Esophagus muscularis mucosa (tissue), 4 donors: ENCODE measurements around the gene KBTBD2. TPM values are rescaled to one million over a fixed set of nuclear protein-coding genes. Genes with fewer than 3 reads are reported as not detected.
"Not testable (repeated sequence)": the region's sequence is repeated elsewhere in the genome, so short reads cannot be mapped to it uniquely, and the experiment has no call there.

Experiments
- DNase-seq: peaks from one replicate; pipeline ENCODE4 v3.0.0-alpha.2; 2017; ENCODE audit errors: extremely low spot score
- H3K27ac ChIP-seq, 4 donors: fragments of 200-600 bp; sonication (generic); replicated peaks in 1 of 4; 1 replicate in 3 of 4; 2 replicates in 1 of 4; pipeline ENCODE4 v1.5.1; 2016 to 2019; ENCODE audit warnings: mild to moderate bottlenecking in 1 of 4
- H3K27me3 ChIP-seq, 4 donors: fragments of 200-600 bp; sonication (generic); one replicate each; pipeline versions ENCODE4 v1.5.1 to v1.6.0; 2016 to 2019
- H3K36me3 ChIP-seq, 4 donors: fragments of 200-600 bp; sonication (generic); one replicate each; pipeline ENCODE4 v1.5.1; 2016 to 2019
- H3K4me1 ChIP-seq, 4 donors: fragments of 200-600 bp; sonication (generic); one replicate each; pipeline ENCODE4 v1.5.1; 2016 to 2019
- H3K4me3 ChIP-seq, 4 donors: fragments of 200-600 bp; sonication (generic); 1 replicate in 2 of 4; 2 replicates in 2 of 4; pipeline ENCODE4 v1.5.1; 2016 to 2019; ENCODE audit warnings: mild to moderate bottlenecking in 4 of 4, moderate library complexity in 1 of 4
- H3K9me3 ChIP-seq, 4 donors: fragments of 200-600 bp; sonication (generic); 1 replicate in 3 of 4; 2 replicates in 1 of 4; pipeline ENCODE4 v1.5.1; 2016 to 2019
- EP300 ChIP-seq: sonication (generic); formaldehyde crosslinking; IDR thresholded peaks from one replicate; pipeline ENCODE4 v1.6.1; 2017; ENCODE audit warnings: antibody characterized with exemption
- POLR2A ChIP-seq: fragments of 450-650 bp; IDR thresholded peaks from one replicate; pipeline ENCODE4 v1.6.1; 2017; ENCODE audit warnings: antibody characterized with exemption, moderate library complexity, mild to moderate bottlenecking, low read depth
- POLR2AphosphoS5 ChIP-seq, 2 donors: sonication (generic); formaldehyde crosslinking; IDR thresholded peaks; one replicate each; pipeline ENCODE4 v1.6.1; 2017; ENCODE audit warnings: antibody characterized with exemption in 2 of 2
- WGBS: methylation state at CpG from one replicate; pipeline ENCODE4 v1.1.5; 2018; 5-methylcytosine and 5-hydroxymethylcytosine counted together
- intact Hi-C: fragments of 100-400 bp; cut with DNase I; formaldehyde crosslinking; loops from one replicate; pipeline ENCODE4 v1.15.1; 2023
- total RNA-seq, 4 donors: library from RNA; depleted of rRNA; stranded (reverse); fragments of >200 nt; gene quantifications; one replicate each; pipeline versions ENCODE4 v1.1.0 to v1.2.1, GENCODE V29; 2016
- TF ChIP-seq, protein P1 (sequence below), 3 experiments: fragments of 200-600 bp in 2 of 3; fragments of 450-650 bp in 1 of 3; sonication (generic) in 2 of 3; IDR thresholded peaks; one replicate each; pipeline ENCODE4 v1.5.1; 2017 to 2019; ENCODE audit warnings: antibody characterized with exemption in 3 of 3, mild to moderate bottlenecking in 2 of 3, moderate library complexity in 1 of 3

The KBTBD2 gene
- total RNA-seq, 4 donors from 2014 or later: 28.3 to 51.2 (median 38.7) TPM

DNA sequence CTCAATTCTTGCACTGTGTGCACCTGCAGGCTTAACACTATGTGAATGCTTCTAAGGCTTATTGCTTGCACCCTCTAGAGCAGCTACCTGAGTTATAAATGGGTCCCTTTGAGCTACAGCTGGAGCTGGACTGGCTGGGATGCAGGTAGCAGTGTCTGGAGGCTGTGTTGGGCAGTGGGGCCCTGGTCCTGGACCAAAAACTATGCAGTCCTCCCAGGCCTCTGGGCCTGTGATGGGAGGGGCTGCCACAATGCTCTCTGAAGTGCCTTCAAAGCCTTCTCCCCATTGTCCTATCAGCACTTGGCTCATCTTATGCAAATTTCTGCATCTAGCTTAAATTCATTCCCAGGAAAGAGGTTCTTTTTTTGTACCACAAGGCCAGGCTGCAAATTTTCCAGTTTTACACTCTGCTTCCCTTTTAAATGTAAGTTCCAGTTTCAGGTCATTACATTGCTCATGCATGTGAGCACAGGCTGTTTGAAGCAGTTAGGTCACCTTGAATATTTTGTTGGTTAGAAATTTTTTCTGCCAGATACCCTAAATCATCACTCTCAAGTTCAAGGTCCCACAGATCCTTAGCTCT is 26.0 kb downstream of the KBTBD2 start:
- no peak for TF ChIP-seq POLR2AphosphoS5 (IDR thresholded peaks at IDR 0.05)
- TF ChIP-seq, protein P1, sequence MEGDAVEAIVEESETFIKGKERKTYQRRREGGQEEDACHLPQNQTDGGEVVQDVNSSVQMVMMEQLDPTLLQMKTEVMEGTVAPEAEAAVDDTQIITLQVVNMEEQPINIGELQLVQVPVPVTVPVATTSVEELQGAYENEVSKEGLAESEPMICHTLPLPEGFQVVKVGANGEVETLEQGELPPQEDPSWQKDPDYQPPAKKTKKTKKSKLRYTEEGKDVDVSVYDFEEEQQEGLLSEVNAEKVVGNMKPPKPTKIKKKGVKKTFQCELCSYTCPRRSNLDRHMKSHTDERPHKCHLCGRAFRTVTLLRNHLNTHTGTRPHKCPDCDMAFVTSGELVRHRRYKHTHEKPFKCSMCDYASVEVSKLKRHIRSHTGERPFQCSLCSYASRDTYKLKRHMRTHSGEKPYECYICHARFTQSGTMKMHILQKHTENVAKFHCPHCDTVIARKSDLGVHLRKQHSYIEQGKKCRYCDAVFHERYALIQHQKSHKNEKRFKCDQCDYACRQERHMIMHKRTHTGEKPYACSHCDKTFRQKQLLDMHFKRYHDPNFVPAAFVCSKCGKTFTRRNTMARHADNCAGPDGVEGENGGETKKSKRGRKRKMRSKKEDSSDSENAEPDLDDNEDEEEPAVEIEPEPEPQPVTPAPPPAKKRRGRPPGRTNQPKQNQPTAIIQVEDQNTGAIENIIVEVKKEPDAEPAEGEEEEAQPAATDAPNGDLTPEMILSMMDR (IDR thresholded peaks at IDR 0.05): no peak
- no peak for TF ChIP-seq EP300
- no peak for TF ChIP-seq POLR2A
- Histone ChIP-seq H3K27me3 (no peaks in the 10 kb centered on the region), H3K27ac (no peak overlapping the region), H3K4me3 (no peak overlapping the region), H3K9me3 (no peaks in the 10 kb centered on the region), H3K4me1 (peaks cover 0 to 12% (median 0%) of the 10 kb centered on the region in 4 donors), H3K36me3 (peaks cover 11 to 38% (median 27%) of the 10 kb centered on the region in 4 donors)
- DNase-seq: no peak
- intact Hi-C loops: no loop called here

DNA sequence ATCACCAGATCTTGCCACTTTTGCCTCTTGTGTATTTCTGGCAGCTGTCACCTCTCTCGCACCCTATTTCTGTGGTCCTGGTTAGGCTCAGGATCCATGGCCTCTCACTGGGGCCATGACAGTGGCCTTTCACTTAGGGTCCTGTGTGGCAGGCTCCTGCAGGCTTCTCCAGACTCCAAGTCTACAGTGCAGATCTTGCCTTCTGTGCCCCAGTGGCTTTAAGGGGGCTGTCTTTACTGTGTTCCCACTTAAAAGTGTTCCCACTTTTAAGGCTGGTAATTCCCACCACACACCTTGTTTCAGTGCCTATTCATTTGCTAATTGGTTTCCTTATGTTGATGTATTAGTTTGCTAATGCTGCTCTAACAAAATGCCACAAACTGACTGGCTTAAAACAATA is 27.7 kb downstream of the KBTBD2 start:
- H3K27ac ChIP-seq, intact Hi-C loops, DNase-seq, H3K4me3 ChIP-seq, H3K27me3 ChIP-seq, H3K9me3 ChIP-seq: not testable (repeated sequence)
- WGBS: 93% methylated on average over 1 of the region's 1 CpG
- H3K4me1 ChIP-seq: peaks cover 0 to 11% (median 0%) of the 10 kb centered on the region in 4 donors
- H3K36me3 ChIP-seq: peaks cover 0 to 23% (median 10%) of the 10 kb centered on the region in 4 donors

DNA sequence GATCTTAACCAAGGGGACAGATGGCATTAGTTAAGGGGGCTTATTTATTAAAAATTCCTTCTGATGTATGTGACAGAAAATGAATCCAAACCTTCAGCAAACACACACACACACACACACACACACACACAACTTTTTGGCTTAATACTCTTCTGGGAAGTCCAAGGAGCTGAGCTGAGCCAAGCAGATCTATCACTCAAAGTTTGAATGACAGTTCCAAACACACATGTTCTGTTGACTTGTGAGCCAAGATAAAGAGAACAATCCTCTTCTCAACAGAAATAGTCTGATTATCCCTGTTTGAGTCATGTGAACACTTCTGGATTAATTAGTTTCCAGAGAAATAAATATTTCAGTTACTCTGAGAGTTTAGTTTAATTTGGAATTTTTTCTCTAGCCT is 31.5 kb downstream of the KBTBD2 start:
- Histone ChIP-seq H3K9me3 (no peaks in the 10 kb centered on the region), H3K27ac (no peak overlapping the region), H3K4me3 (no peak overlapping the region), H3K4me1 (peaks cover 0 to 9% (median 0%) of the 10 kb centered on the region in 4 donors), H3K36me3 (no peaks in the 10 kb centered on the region), H3K27me3 (no peaks in the 10 kb centered on the region)
- TF ChIP-seq POLR2A: no peak
- no peak for TF ChIP-seq EP300
- TF ChIP-seq, protein P1 (IDR thresholded peaks at IDR 0.05): no peak
- no peak for TF ChIP-seq POLR2AphosphoS5 (IDR thresholded peaks at IDR 0.05)
- DNase-seq: no peak
- intact Hi-C loops: no loop called here

DNA sequence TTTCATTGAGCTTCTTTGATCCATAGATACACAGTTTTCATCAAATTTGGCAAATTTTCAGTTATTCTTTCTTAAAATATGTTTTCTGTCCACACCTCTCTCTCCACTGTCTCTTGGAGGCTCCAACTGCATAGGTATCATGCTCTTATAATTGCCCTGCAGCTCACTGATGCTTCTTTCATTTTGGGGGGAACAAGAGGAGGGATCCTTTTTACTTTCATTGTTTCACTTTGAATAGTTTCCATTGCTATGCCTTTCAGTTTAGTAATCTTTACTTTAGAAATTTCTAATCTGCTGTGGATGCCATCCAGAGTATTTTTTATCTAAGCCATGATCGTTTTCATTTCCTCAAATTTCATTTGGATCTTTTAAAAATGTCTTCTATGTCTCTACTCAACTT is 32.9 kb downstream of the KBTBD2 start:
- H3K27me3 ChIP-seq: no peaks in the 10 kb centered on the region
- DNase-seq: no peak

DNA sequence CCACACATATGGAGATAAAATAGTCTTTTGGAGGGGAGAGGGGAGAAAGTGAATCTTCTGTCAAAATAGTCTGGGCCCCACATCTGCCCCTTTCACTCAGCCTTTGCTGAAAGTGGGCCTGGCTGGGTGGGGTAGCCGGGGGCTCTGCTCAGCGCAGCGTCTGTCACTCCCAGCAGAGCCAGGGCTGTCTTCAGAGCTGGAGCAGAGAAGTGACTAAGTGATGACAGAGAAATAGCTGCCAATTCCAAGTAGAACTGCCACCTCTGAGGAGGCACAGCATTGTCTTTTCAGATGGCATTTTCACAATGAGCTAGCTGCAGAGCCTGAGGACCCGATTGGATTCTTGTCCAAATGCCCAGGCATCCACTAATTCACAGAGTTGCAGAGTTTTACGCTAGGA is 34.5 kb downstream of the KBTBD2 start:
- H3K4me1 ChIP-seq, H3K27me3 ChIP-seq, H3K36me3 ChIP-seq, DNase-seq, H3K9me3 ChIP-seq, H3K27ac ChIP-seq, H3K4me3 ChIP-seq, intact Hi-C loops: not testable (repeated sequence)
- WGBS: 82% methylated on average over 5 of the region's 5 CpGs

More for the DNA sequence above, 32.9 kb downstream of the KBTBD2 start:
- Histone ChIP-seq H3K4me1 (peaks cover 0 to 9% (median 0%) of the 10 kb centered on the region in 4 donors), H3K9me3 (no peaks in the 10 kb centered on the region), H3K36me3 (no peaks in the 10 kb centered on the region), H3K4me3 (no peak overlapping the region), H3K27ac (no peak overlapping the region)
- intact Hi-C loops: no loop called here
- 0% methylated on average over 1 of the region's 1 CpG for WGBS
- TF ChIP-seq POLR2A (no peak), POLR2AphosphoS5 (IDR thresholded peaks at IDR 0.05) (no peak), EP300 (no peak)
- TF ChIP-seq, protein P1 (IDR thresholded peaks at IDR 0.05): no peak

DNA sequence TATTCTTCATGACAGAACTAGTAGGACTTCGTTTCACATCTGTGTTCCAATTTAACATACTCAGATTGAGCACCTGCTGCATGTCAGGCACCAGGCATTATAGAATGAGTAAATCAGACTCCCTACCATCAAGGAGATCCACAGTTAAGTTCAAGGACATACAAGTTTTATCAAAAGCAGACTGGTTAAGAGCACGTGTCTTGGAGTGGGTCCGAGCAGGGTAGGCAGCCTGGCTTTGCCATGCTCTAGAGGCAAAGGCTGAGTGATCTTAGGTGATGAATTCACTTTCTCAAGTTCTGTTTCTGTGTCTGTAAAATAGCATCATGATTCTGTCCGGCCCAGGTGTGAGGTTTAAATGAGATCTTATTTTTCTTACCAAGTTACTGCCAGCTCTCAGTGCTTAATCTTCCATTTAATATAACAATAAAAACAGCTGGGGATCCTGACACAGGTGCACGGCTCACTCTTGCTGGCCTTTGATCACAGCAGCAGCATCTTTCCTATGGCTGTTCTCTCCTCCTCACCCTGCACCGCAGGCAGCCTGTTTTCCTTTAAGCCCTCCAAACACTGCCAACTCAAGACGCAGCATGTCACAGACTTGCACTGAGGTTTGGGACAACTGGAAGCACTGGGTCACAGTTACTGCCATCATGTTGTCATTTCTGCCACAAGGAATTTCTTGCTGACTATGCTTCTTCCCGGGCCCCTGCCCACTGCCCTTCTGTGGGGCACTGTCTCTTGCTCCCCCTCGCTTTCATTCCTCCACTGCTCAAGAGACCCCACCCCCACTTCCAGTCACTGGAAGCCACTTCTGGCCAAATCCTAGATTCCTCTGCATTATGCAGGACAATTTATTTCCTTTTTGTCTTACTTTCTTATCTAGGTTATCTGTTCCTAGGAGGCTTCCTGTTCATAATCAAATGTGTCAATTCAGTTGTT is 35.5 kb downstream of the KBTBD2 start:
- intact Hi-C loops, H3K4me1 ChIP-seq, H3K4me3 ChIP-seq, H3K27ac ChIP-seq, H3K36me3 ChIP-seq, H3K9me3 ChIP-seq, DNase-seq, H3K27me3 ChIP-seq: not testable (repeated sequence)
- WGBS: 61% methylated on average over 9 of the region's 9 CpGs

DNA sequence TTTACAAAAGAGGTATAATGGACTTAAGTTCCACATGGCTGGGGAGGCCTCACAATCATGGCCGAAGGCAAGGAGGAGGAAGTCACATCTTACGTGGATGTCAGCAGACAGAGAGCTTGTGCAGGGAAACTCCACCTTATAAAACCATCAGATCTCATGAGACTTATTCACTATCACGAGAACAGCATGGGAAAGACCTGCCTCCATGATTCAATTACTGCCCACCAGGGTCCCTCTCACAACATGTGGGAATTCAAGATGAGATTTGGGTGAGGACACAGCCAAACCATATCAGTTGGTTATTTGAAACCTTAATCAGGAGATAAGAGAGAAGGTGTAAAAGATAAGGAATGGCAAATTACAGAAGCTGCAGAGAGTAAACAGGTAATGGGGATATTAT is 40.9 kb downstream of the KBTBD2 start:
- H3K4me1 ChIP-seq, H3K27ac ChIP-seq, H3K4me3 ChIP-seq, H3K9me3 ChIP-seq, DNase-seq, H3K36me3 ChIP-seq, intact Hi-C loops, H3K27me3 ChIP-seq: not testable (repeated sequence)
- WGBS: 80% methylated on average over 3 of the region's 3 CpGs

DNA sequence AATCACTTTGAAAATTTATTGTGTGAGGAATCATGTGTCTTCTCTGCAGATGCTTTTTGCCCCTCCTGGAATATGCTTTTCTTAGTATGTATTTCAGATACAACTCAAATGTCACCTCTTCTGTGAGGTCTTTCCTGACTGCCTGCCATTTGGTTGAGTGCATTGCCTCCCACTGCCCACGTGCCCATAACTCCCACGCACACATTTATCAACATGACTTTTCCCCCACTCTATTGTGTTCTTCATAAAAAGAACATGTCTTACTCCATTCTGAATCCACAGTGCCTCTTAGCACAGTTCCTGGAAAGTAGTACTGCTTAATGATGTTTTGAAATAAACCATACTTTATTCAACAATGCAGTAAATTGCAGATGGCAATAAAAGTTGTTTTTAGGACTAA is 42.9 kb downstream of the KBTBD2 start:
- H3K27ac ChIP-seq, H3K4me3 ChIP-seq, H3K36me3 ChIP-seq, H3K27me3 ChIP-seq, H3K4me1 ChIP-seq, H3K9me3 ChIP-seq, DNase-seq: not testable (repeated sequence)
- 85% methylated on average over 2 of the region's 2 CpGs for WGBS
- intact Hi-C loops: loop anchor here (5.0 to 10.0 kb wide), 3 partner anchors 44 to 264 kb away; partner anchors contain the start of gene KBTBD2
